ENCODE measurements around the gene MSH3.

DNA sequence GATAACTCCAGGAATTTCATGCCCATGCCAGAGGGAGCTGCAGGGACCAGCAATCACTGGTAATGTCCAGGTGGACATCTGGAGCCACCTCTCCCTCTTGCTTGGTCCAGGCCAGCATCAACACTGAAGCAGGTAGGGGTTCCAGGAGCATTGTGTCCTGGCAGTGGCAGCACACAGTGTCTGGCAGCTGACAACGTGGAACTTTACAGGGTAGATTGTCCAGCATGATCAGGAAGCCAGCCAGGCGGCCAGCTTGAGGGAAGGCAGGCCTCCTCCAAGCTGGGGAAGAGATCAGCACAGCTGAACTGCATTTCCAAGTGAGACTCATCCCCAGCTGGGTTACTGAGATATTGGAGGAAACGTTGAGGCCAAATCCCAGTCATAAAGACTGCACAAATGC is 223.1 kb downstream of the MSH3 start:
- TF ChIP-seq CTCF (IDR thresholded peaks at IDR 0.05) (no peak), POLR2A (IDR thresholded peaks at IDR 0.05) (no peak)
